HG02943 (cell line): ENCODE measurements around the gene B3GNT4.
"Not testable (repeated sequence)": the region's sequence is repeated elsewhere in the genome, so short reads cannot be mapped to it uniquely, and the experiment has no call there.

Experiments
- ATAC-seq: cut with Tn5 transposase; IDR thresholded peaks from one replicate; pipeline ENCODE4 v1.9.1; 2021; ENCODE audit warnings: mild to moderate bottlenecking, low read depth, moderate library complexity; ENCODE audit not compliant: unreplicated experiment

B3GNT4 gene

DNA sequence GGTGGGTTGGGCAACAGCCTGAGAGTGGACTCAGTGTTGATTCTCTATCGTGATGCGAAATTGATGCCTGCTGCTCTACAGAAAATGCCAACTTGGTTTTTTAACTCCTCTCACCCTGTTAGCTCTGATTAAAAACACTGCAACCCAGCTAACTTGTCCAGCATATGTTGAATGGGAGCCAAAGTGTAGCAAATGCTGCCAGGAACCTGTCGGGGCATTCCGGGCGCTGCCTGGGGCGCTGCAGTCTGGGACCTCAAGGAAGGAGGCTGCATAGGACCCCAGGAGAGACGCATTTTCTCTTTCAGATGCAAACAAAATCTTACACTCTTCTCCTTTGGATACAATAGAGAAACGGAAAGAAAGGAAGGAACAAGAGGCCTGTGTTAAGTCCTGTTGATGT, 3.9 kb downstream of the B3GNT4 start:
- no peak for ATAC-seq

- ATAC-seq, result no peak
These were observed 4.7 kb downstream of the B3GNT4 start for GRCh38 chr12:122208073-122208820.

DNA sequence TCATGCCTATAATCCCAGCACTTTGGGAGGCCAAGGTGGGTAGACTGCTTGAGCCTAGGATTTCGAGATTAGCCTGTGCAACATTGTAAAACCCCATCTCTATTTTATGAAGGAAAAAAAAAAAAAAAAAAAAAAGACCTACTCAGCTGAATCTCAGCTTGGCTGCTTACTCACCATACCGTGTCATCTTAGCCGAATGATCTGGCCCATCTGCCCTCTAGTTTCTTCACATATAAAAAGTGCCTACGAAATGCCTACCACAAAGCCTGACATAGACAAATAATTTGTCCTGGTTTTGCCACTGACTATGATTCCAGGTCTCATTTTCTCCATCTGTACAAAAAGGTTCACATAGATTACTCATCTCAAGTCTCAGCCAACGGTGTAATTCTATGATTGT, 12.3 kb downstream of the B3GNT4 start:
- ATAC-seq, result no peak

DNA sequence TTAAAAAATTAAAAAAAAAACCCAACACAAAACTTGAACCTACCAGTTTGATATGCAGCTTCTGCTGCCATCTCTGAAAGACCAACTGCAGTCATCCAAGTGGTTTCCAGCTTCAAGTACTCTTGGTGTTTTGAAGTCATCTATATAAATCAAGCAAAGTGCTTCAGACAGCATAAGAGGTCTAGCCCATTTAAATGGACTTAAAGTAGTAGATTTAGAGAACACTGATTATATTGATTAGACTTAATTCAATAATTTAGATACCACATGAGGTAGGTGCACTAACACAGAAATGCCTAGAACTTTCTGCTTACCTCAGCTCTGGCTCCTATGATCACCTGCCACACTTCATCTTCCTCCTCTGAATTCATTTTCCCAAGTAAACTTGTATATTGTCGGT, 12.9 kb downstream of the B3GNT4 start:
- no peak for ATAC-seq

GRCh38 chr12:122225683-122226365, 22.3 kb downstream of the B3GNT4 start, which contains the start of gene DIABLO:
Gene DIABLO (minus strand): TSS chr12:122226052. CDS start chr12:122226014, 38 bp downstream.
- ATAC-seq, result peak; percentile 89

DNA sequence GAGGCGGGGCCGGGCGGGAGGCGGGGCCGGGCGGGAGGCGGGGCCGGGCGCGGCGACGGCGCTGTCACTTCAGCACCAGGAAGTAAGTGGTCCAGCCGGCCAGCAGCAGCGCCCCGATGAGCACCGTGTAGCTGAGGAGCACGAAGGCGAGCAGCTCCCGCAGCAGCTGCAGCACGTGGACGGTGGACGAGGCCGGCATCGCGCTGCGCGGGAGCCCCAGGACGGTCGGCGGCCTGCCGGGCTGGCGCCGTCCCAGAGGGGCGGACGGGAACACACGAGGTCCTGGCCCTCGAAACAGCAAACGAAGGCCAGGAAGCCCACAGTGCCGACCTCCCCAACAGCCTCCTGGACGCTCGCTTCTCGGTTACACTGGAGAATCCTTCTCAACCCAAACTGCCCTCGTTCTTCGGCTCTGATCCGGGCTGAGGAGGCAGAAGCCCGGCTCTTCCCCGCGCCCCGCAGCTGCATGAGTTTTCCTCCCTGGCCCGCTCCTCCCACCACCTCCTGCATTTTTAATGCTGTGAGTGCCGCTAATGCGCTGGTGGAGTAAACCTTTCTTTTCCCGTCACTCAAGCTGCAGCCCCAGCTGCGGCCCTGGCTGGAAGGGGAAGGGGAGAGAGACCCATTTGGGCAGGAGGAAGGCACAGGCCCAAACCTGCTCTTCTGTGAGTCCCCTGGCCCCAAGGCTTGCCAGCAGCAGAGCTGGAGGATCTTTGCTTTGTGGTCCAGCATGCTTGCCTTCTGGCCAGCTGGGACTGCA, 23.0 kb downstream of the B3GNT4 start:
- no peak for ATAC-seq

DNA sequence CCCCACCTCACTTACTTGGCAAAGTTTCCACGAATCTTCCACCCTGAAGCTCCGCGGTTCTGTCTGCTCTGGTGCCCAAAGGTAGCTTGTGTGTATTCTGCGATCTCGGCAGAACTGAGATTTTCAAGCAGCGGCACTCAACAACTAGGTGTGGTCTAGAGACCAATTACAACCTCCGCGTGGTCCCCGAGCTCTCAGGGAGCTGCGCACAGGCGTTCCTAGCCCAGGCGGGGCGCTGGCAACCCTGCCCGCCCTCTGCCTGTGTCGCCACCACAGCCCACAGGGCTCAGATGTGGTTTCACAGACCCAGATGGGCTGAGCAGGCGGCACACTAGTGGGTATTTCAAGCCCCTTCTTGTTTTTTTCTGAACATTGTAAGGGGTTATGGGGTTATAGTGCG, 23.8 kb downstream of the B3GNT4 start:
- ATAC-seq, result no peak

GRCh38 chr12:122228092-122228491, 24.6 kb downstream of the B3GNT4 start:
- no peak for ATAC-seq

- ATAC-seq, result no peak
These were observed 27.3 kb downstream of the B3GNT4 start for GRCh38 chr12:122230798-122231197.

- no peak for ATAC-seq
These were observed 29.2 kb downstream of the B3GNT4 start for GRCh38 chr12:122232691-122233090.

DNA sequence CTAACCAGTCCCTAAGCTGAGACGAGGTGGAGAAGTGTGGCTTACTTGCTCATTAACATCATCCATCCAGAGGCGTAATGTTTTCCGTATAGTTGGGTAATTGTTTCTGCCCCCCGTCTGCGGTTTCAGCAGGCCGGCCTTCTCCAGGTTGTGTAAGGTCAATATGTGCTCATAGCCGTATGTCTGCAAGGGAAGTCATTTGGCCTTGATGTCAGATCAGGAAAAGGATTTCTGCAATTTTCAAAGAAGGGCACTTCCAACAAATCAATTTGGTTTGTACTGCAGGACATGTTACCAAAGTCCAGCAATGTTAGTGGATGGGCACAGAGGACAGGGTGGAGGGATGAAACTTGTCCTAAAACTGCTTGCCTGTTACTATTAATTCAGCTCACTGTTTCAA, 32.2 kb downstream of the B3GNT4 start:
- no peak for ATAC-seq

GRCh38 chr12:122238861-122239260, 35.4 kb downstream of the B3GNT4 start:
- ATAC-seq, result no peak

GRCh38 chr12:122243965-122244364, 40.5 kb downstream of the B3GNT4 start:
- ATAC-seq, result no peak

DNA sequence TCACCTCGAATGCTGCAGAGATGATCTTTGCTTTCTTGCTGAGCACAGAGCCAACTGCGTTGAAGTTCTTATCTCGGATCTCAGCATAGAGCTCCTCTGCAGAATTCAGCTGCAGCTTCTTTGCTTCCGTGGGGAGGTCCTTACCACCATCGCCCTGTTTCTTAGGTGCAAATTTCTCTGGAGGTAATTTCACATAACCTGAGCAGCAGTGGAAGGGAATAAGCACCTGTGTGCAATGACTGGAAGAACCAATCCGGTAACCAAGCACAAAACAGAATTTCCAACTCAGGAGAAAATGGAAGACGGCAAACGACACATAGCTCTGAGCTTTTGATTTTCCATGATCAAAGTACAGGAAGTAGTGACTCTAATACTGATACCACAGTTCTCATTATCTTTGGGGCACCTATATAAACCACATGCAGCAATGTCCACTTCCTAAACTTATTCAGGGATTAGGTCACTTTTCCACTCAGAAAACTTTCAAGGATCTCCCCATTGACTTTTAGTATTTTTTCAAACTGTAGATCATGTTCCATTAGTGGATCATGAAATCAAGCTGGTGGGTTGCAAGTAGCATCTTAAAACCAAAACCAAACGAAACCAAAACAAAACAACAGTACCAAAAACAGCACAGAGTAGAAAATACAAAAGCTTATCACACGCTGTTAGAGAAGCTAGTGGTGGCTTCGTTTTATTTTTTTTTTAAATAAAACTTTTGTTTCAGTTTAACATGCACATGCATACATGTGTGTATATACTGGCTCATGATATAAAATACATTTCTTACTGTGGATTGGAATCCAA, 41.3 kb downstream of the B3GNT4 start:
- no peak for ATAC-seq

DNA sequence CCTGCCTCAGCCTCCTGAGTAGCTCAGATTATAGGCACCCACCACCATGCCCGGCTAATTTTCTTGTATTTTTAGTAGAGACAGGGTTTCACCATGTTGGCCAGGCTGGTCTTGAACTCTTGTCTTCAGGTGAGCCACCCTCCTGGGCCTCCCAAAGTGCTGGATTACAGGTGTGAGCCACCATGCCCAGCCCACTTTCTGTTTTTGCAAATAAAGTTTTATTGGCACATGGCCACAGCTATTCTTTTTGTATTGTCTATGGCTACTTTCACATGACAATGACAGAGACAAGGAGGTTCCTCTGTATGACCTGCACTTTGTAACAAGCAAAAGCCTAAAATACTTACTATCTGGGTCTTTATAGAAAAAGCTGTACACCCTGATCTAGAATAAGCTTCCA, 42.0 kb downstream of the B3GNT4 start:
- ATAC-seq, result no peak

DNA sequence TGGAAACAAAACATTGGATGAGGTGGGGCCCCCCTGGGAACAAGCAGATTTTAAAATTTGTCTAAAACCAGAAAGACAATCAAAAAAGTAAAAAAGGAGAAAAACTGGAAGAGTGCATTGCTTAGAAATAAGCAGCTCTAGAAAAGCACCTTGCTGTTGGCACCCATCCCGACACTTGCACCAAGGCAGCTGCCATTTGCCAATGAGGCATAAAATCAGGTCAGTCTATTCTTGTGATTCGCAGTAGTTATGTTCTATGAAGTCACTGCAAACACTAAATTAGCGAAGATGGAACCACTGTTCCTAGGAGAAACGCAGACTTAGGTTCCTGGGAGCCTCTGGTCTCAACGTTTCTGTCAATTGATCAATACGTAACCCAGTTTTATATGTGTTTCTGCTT, 46.5 kb downstream of the B3GNT4 start:
- no peak for ATAC-seq

DNA sequence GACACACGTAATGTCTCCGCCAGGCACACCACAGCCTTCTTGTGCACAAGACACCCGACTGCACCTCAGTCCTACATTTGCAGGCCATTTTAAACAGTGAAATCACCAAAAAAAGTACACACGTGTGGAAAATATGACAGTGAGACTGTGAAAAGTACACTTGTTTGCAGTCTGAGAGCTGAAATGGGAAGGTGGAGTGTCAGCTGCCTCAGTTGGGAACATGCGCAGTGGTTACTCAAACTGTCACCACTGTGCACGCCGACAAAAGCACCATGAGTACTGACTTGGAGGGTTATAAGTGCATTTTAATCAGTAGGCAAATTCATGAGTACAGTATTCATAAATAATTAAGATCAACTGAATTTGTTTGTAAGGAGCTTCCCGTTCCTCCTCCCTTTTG, 47.0 kb downstream of the B3GNT4 start:
- ATAC-seq, result no peak

GRCh38 chr12:122258462-122258861, 55.0 kb downstream of the B3GNT4 start:
- ATAC-seq, result not testable (repeated sequence)
